ENCODE results near the gene HSD17B13. TPM values are rescaled to one million over a fixed set of nuclear protein-coding genes. Genes with fewer than 3 reads are reported as not detected.

Gene HSD17B13
- total RNA-seq, 2 donors from 2014 or later: 1.7 to 8.3 TPM

DNA sequence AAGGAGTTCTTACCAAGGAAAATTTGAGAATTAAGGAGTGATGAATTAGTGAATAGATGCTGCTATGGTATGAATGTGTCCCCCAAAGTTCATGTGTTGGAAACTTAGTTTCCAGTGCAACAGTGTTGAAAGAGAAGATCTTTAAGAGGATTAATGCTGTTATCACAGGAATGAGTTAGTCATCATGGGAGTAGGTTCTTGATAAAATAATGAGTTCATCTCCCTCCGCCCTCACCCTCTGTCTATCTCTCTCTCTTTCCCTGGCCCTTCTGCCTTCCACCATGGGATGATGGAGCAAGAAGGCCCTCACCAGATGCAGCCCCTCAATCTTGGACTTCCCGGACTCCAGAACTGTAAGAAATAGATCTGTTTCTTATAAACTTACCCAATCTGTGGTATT, 64.0 kb downstream of the HSD17B13 start:
- WGBS: 91% methylated on average over 2 of the region's 2 CpGs
- no peaks in the 10 kb centered on the region for H3K36me3 ChIP-seq
- no peak overlapping the region for H3K4me3 ChIP-seq
- no peaks in the 10 kb centered on the region for H3K9me3 ChIP-seq
- no peaks in the 10 kb centered on the region for H3K4me1 ChIP-seq (replicated peaks)
- no peaks in the 10 kb centered on the region for H3K27me3 ChIP-seq (replicated peaks; ENCODE audit: insufficient read depth)
- no peak for DNase-seq (ENCODE audit: low spot score)
- TF ChIP-seq CTCF (IDR thresholded peaks at IDR 0.05) (no peak), POLR2AphosphoS5 (IDR thresholded peaks at IDR 0.05) (no peak), POLR2A (IDR thresholded peaks at IDR 0.05) (no peak)
- intact Hi-C loops (cut with DNase I): no loop called here
- H3K27ac ChIP-seq: no peak overlapping the region

DNA sequence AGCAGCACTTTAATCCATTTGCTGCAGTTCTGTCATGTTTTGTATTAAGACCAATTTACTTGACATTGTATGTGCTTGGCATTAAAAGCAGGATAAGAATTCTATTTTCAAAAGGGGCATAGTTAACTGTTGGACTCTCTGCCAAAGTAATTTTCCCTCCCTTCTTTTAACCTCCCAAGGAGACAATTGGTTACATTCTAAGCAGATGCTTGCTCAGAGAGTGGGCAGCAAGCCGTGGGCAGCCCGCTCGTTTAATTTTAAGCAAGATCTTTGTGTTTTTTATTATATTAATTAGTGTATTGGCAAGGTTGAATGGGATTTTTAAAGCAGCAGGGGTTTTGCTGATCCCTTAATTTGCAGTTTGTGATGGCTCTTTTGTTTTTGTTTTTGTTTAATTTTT, 65.2 kb downstream of the HSD17B13 start:
- H3K4me1 ChIP-seq (replicated peaks): no peaks in the 10 kb centered on the region
- no peaks in the 10 kb centered on the region for H3K27me3 ChIP-seq (replicated peaks; ENCODE audit: insufficient read depth)
- no peaks in the 10 kb centered on the region for H3K36me3 ChIP-seq
- intact Hi-C loops (cut with DNase I): no loop called here
- no peak for DNase-seq (ENCODE audit: low spot score)
- no peaks in the 10 kb centered on the region for H3K9me3 ChIP-seq
- WGBS: 15% methylated on average over 3 of the region's 3 CpGs
- no peak overlapping the region for H3K4me3 ChIP-seq
- H3K27ac ChIP-seq: no peak overlapping the region
- TF ChIP-seq CTCF (IDR thresholded peaks at IDR 0.05): no peak
- TF ChIP-seq POLR2A (IDR thresholded peaks at IDR 0.05): no peak
- no peak for TF ChIP-seq POLR2AphosphoS5 (IDR thresholded peaks at IDR 0.05)

DNA sequence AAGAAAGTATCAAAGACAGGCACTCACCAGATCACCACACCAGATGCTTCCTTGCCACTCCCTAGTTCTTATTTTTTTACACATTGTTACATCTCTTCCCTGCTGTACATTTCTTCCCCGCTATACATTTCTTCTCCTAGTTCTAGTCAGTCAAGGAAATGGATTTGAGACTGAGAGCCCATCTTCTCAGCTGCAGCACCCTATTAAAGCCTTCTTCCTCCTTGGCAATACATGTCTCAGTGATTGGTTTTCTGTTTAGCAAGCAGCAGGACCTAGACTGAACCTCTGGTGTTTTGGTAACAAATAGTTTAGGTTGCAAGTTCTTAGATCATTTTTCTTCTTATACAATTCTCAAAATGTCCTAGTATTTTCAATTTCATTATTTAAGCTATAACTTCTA, 66.9 kb downstream of the HSD17B13 start:
- Histone ChIP-seq H3K4me3 (no peak overlapping the region), H3K9me3 (no peaks in the 10 kb centered on the region), H3K4me1 (replicated peaks) (no peaks in the 10 kb centered on the region), H3K36me3 (no peaks in the 10 kb centered on the region), H3K27ac (no peak overlapping the region), H3K27me3 (replicated peaks; ENCODE audit: insufficient read depth) (no peaks in the 10 kb centered on the region)
- intact Hi-C loops (cut with DNase I): no loop called here
- DNase-seq (ENCODE audit: low spot score): no peak
- WGBS: 93% methylated on average over 1 of the region's 1 CpG
- TF ChIP-seq POLR2A (IDR thresholded peaks at IDR 0.05) (no peak), POLR2AphosphoS5 (IDR thresholded peaks at IDR 0.05) (no peak)

Small RNAs within 50 kb of the gene (microRNA-seq; reads per million reads assigned to microRNA genes)
- not detected for gene MIR5705

Small RNAs within 50 kb of the gene (small RNA-seq; reads per million reads assigned to genes)
- gene MIR5705: 0 reads per million in 2 donors

Other genes with a start within 250 kb of the HSD17B13 start
- 1 to 10 TPM; 6.2 to 7.7 TPM for gene KLHL8, start 102.3 kb downstream of the HSD17B13 start, total RNA-seq
- gene HSD17B11, start 68.3 kb upstream of the HSD17B13 start, total RNA-seq: 10 to 100 TPM; 38.2 to 45.2 TPM
- 10 to 100 TPM; 30.4 to 37.9 TPM for gene NUDT9, start 99.7 kb upstream of the HSD17B13 start, total RNA-seq
- gene SPARCL1, start 206.5 kb upstream of the HSD17B13 start, total RNA-seq: 100 to 1,000 TPM; 248 to 377 TPM